HepG2 (cell line): Measurements from ENCODE around the gene YPEL3. TPM values are rescaled to one million over a fixed set of nuclear protein-coding genes. Genes with fewer than 3 reads are reported as not detected.

Experiments used
- ARHGAP35 ChIP-seq: sonication (generic); formaldehyde crosslinking; IDR thresholded peaks from 2 replicates; pipeline ENCODE4 v1.9.0; 2022; ENCODE audit warnings: mild to moderate bottlenecking, inconsistent platforms, moderate library complexity, missing genetic modification reagents, borderline replicate concordance
- FOXA3 ChIP-seq: IDR thresholded peaks from 2 replicates; pipeline ENCODE4 v1.6.1; 2016; ENCODE audit warnings: missing genetic modification reagents, missing compliant biosample characterization
- MEIS1 ChIP-seq: sonication (generic); formaldehyde crosslinking; IDR thresholded peaks from 2 replicates; pipeline ENCODE4 v1.9.0; 2021; ENCODE audit warnings: mild to moderate bottlenecking, missing genetic modification reagents, moderate library complexity, borderline replicate concordance
- MEIS2 ChIP-seq: sonication (generic); formaldehyde crosslinking; IDR thresholded peaks from 2 replicates; pipeline ENCODE4 v1.9.0; 2021; ENCODE audit warnings: mild to moderate bottlenecking, missing genetic modification reagents
- NCOA1 ChIP-seq: sonication (generic); formaldehyde crosslinking; IDR thresholded peaks from 2 replicates; pipeline ENCODE4 v1.9.0; 2021; ENCODE audit warnings: missing genetic modification reagents
- NFKBIZ ChIP-seq: IDR thresholded peaks from 2 replicates; pipeline ENCODE4 v1.6.1; 2018; ENCODE audit warnings: missing genetic modification reagents, missing compliant biosample characterization
- ZBTB42 ChIP-seq: sonication (generic); formaldehyde crosslinking; IDR thresholded peaks from 2 replicates; pipeline ENCODE4 v1.5.0; 2020; ENCODE audit warnings: mild to moderate bottlenecking, missing genetic modification reagents
- ZFP36L2 ChIP-seq: sonication (generic); formaldehyde crosslinking; IDR thresholded peaks from 2 replicates; pipeline ENCODE4 v1.4.0; 2020; ENCODE audit warnings: missing genetic modification reagents
- ZFX ChIP-seq: sonication (generic); formaldehyde crosslinking; IDR thresholded peaks from 2 replicates; pipeline ENCODE4 v1.4.0; 2020; ENCODE audit warnings: mild to moderate bottlenecking, low read depth, missing genetic modification reagents, moderate library complexity
- ZNF224 ChIP-seq: sonication (generic); formaldehyde crosslinking; IDR thresholded peaks from 2 replicates; pipeline ENCODE4 v1.5.0; 2020; ENCODE audit warnings: mild to moderate bottlenecking, missing genetic modification reagents
- ZNF234 ChIP-seq: sonication (generic); formaldehyde crosslinking; conservative IDR thresholded peaks from 2 replicates; pipeline ENCODE4 v1.5.1; 2020; ENCODE audit warnings: mild to moderate bottlenecking, missing genetic modification reagents
- ZNF572 ChIP-seq: sonication (generic); formaldehyde crosslinking; IDR thresholded peaks from 2 replicates; pipeline ENCODE4 v1.5.1; 2020; ENCODE audit warnings: mild to moderate bottlenecking, missing genetic modification reagents
- ZNF709 ChIP-seq: sonication (generic); formaldehyde crosslinking; IDR thresholded peaks from 2 replicates; pipeline ENCODE4 v1.5.0; 2020; ENCODE audit warnings: mild to moderate bottlenecking, missing genetic modification reagents
- ZNF746 ChIP-seq: sonication (generic); formaldehyde crosslinking; IDR thresholded peaks from 2 replicates; pipeline ENCODE4 v1.8.0; 2022; ENCODE audit warnings: mild to moderate bottlenecking, missing genetic modification reagents
- ZNF891 ChIP-seq: sonication (generic); formaldehyde crosslinking; IDR thresholded peaks from 2 replicates; pipeline ENCODE4 v1.5.0; 2020; ENCODE audit warnings: mild to moderate bottlenecking, missing genetic modification reagents
- polyA plus RNA-seq, 8 experiments: library from polyadenylated mRNA; depleted of rRNA in 3 of 8; stranded (reverse) in 7 of 8; unstranded in 1 of 8; fragments of >200 nt; fragmentation: Illumina TruSeq in 4 of 8; extraction: Trizol in 4 of 8; gene quantifications; 2 replicates each; pipeline versions ENCODE4 v1.2.1 to v1.2.3, GENCODE V29; 2011 to 2016; ENCODE audit warnings: low read depth in 4 of 8, missing spikeins in 1 of 8, mixed read lengths in 1 of 8; ENCODE audit not compliant: insufficient read depth in 1 of 8
- total RNA-seq, 5 experiments: library from RNA; depleted of rRNA; stranded (reverse); fragments of >200 nt; fragmentation: Illumina TruSeq; extraction: Trizol; gene quantifications; 2 replicates each; pipeline ENCODE4 v1.2.3, GENCODE V29; 2016; ENCODE audit warnings: low read depth in 1 of 5
- TF ChIP-seq, protein P1 (sequence below): sonication (generic); formaldehyde crosslinking; IDR thresholded peaks from 2 replicates; pipeline ENCODE4 v1.8.1; 2022; ENCODE audit warnings: mild to moderate bottlenecking, missing genetic modification reagents
- TF ChIP-seq, protein P2 (sequence below): sonication (generic); formaldehyde crosslinking; IDR thresholded peaks from 2 replicates; pipeline ENCODE4 v1.8.1; 2023; ENCODE audit warnings: mild to moderate bottlenecking, missing genetic modification reagents
- TF ChIP-seq, protein P3 (sequence below): sonication (generic); formaldehyde crosslinking; conservative IDR thresholded peaks from 2 replicates; pipeline ENCODE4 v1.4.0; 2020; ENCODE audit warnings: missing genetic modification reagents
- TF ChIP-seq, protein P4 (sequence below): sonication (generic); formaldehyde crosslinking; IDR thresholded peaks from 2 replicates; pipeline ENCODE4 v1.5.0; 2020; ENCODE audit warnings: missing genetic modification reagents, mild to moderate bottlenecking, borderline replicate concordance
- TF ChIP-seq, protein P5 (sequence below): sonication (generic); formaldehyde crosslinking; IDR thresholded peaks from 2 replicates; pipeline ENCODE4 v1.8.0; 2023; ENCODE audit warnings: mild to moderate bottlenecking, missing genetic modification reagents
- TF ChIP-seq, protein P6 (sequence below): sonication (generic); formaldehyde crosslinking; IDR thresholded peaks from 2 replicates; pipeline ENCODE4 v1.4.0; 2020; ENCODE audit warnings: missing genetic modification reagents, mild to moderate bottlenecking, borderline replicate concordance
- TF ChIP-seq, protein P7 (sequence below): sonication (generic); formaldehyde crosslinking; IDR thresholded peaks from 2 replicates; pipeline ENCODE4 v1.4.0; 2020; ENCODE audit warnings: missing genetic modification reagents

YPEL3 gene
- total and polyA plus RNA-seq, 2 of the 13 experiments (the other 11 are each of a cell fraction or from before 2014, with no cell fraction given): 5.4 to 47.0 TPM

DNA sequence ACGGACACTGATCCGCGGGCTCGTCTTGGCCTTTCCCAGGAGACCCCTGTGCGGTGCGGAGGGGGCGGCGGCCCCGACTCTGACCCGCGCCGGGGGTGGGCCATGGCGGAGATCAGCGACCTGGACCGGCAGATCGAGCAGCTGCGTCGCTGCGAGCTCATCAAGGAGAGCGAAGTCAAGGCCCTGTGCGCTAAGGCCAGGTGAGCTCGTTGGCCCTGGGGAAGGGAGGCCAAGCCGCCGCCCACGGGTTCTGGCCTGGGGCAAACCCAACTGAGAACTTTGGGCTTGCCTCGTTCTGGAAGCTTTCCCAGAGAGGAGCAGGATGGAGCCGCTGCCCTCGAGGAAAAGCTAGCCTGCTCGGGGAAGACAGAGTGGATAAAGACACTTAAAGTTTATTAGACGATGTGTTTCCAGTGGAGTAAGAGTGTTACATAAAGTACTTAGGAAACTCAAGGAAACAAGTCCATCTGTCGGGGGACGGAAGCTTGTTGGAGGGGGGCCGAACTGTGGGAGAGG is 19.7 kb downstream of the YPEL3 start (continued):
- TF ChIP-seq, protein P1, sequence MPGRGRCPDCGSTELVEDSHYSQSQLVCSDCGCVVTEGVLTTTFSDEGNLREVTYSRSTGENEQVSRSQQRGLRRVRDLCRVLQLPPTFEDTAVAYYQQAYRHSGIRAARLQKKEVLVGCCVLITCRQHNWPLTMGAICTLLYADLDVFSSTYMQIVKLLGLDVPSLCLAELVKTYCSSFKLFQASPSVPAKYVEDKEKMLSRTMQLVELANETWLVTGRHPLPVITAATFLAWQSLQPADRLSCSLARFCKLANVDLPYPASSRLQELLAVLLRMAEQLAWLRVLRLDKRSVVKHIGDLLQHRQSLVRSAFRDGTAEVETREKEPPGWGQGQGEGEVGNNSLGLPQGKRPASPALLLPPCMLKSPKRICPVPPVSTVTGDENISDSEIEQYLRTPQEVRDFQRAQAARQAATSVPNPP (CRISPR knock-in tag): no peak
- no peak for TF ChIP-seq MEIS1 (CRISPR knock-in tag)
- TF ChIP-seq ZNF234: no peak
- TF ChIP-seq, protein P2, sequence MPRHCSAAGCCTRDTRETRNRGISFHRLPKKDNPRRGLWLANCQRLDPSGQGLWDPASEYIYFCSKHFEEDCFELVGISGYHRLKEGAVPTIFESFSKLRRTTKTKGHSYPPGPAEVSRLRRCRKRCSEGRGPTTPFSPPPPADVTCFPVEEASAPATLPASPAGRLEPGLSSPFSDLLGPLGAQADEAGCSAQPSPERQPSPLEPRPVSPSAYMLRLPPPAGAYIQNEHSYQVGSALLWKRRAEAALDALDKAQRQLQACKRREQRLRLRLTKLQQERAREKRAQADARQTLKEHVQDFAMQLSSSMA (CRISPR knock-in tag): no peak
- peak; percentile 97 for TF ChIP-seq ZNF572 (CRISPR knock-in tag)
- no peak for TF ChIP-seq ZFP36L2 (CRISPR knock-in tag)
- TF ChIP-seq, protein P3, sequence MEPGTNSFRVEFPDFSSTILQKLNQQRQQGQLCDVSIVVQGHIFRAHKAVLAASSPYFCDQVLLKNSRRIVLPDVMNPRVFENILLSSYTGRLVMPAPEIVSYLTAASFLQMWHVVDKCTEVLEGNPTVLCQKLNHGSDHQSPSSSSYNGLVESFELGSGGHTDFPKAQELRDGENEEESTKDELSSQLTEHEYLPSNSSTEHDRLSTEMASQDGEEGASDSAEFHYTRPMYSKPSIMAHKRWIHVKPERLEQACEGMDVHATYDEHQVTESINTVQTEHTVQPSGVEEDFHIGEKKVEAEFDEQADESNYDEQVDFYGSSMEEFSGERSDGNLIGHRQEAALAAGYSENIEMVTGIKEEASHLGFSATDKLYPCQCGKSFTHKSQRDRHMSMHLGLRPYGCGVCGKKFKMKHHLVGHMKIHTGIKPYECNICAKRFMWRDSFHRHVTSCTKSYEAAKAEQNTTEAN: no peak
- 0 out of 2 replicates have a peak, but pooled peaks have one; percentile 11 for TF ChIP-seq ZNF224 (CRISPR knock-in tag)
- 0 out of 2 replicates have a peak, but pooled peaks have one; percentile 10 for TF ChIP-seq ARHGAP35 (CRISPR knock-in tag)
- no peak for TF ChIP-seq ZNF746
- TF ChIP-seq NCOA1 (CRISPR knock-in tag): peak; percentile 79; the same call in 1 of the 2 replicates
- TF ChIP-seq FOXA3 (CRISPR knock-in tag): no peak
- TF ChIP-seq ZFX (CRISPR knock-in tag): 0 out of 2 replicates have a peak, but pooled peaks have one; percentile 22
- TF ChIP-seq, protein P4, sequence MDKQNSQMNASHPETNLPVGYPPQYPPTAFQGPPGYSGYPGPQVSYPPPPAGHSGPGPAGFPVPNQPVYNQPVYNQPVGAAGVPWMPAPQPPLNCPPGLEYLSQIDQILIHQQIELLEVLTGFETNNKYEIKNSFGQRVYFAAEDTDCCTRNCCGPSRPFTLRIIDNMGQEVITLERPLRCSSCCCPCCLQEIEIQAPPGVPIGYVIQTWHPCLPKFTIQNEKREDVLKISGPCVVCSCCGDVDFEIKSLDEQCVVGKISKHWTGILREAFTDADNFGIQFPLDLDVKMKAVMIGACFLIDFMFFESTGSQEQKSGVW (CRISPR knock-in tag): no peak
- TF ChIP-seq, protein P5, sequence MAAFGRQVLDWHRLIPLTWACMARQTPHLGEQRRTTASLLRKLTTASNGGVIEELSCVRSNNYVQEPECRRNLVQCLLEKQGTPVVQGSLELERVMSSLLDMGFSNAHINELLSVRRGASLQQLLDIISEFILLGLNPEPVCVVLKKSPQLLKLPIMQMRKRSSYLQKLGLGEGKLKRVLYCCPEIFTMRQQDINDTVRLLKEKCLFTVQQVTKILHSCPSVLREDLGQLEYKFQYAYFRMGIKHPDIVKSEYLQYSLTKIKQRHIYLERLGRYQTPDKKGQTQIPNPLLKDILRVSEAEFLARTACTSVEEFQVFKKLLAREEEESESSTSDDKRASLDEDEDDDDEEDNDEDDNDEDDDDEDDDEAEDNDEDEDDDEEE (CRISPR knock-in tag): 0 out of 2 replicates have a peak, but pooled peaks have one; percentile 37
- TF ChIP-seq, protein P6, sequence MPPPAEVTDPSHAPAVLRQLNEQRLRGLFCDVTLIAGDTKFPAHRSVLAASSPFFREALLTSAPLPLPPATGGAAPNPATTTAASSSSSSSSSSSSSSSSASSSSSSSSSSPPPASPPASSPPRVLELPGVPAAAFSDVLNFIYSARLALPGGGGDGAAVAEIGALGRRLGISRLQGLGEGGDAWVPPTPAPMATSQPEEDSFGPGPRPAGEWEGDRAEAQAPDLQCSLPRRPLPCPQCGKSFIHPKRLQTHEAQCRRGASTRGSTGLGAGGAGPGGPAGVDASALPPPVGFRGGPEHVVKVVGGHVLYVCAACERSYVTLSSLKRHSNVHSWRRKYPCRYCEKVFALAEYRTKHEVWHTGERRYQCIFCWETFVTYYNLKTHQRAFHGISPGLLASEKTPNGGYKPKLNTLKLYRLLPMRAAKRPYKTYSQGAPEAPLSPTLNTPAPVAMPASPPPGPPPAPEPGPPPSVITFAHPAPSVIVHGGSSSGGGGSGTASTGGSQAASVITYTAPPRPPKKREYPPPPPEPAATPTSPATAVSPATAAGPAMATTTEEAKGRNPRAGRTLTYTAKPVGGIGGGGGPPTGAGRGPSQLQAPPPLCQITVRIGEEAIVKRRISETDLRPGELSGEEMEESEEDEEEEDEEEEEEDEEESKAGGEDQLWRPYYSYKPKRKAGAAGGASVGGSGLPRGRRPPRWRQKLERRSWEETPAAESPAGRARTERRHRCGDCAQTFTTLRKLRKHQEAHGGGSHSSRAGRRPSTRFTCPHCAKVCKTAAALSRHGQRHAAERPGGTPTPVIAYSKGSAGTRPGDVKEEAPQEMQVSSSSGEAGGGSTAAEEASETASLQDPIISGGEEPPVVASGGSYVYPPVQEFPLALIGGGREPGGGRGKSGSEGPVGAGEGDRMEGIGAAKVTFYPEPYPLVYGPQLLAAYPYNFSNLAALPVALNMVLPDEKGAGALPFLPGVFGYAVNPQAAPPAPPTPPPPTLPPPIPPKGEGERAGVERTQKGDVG (CRISPR knock-in tag): no peak
- TF ChIP-seq ZBTB42 (CRISPR knock-in tag): 0 out of 2 replicates have a peak, but pooled peaks have one; percentile 10
- TF ChIP-seq ZNF709 (CRISPR knock-in tag): no peak
- 0 out of 2 replicates have a peak, but pooled peaks have one; percentile 15 for TF ChIP-seq MEIS2 (CRISPR knock-in tag)
- TF ChIP-seq NFKBIZ: no peak
- TF ChIP-seq, protein P7, sequence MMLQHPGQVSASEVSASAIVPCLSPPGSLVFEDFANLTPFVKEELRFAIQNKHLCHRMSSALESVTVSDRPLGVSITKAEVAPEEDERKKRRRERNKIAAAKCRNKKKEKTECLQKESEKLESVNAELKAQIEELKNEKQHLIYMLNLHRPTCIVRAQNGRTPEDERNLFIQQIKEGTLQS (CRISPR knock-in tag): no peak
- no peak for TF ChIP-seq ZNF891 (CRISPR knock-in tag)
